Endothelial cell of umbilical vein (primary cell): ENCODE results near the gene TRIM16. TPM values are rescaled to one million over a fixed set of nuclear protein-coding genes. Genes with fewer than 3 reads are reported as not detected.

Experiments
- BruUV-seq: library from RNA; stranded (reverse); fragments of 400-500 nt; replicated peaks from 2 replicates; lab custom pipeline; 2021; lab: Mats Ljungman, UMichigan
- CTCF ChIA-PET: fragments of 300-600, 350-600 bp; sonication (Branson Sonifier 250); formaldehyde crosslinking; loops from one replicate; lab custom pipeline; 2021; ENCODE audit warnings: antibody characterized with exemption, inconsistent platforms; lab: Charles Lee
- POLR2A ChIA-PET: fragments of 300-600, 350-600 bp; sonication (Branson Sonifier 250); formaldehyde crosslinking; loops from one replicate; lab custom pipeline; 2021; ENCODE audit warnings: antibody characterized with exemption, inconsistent platforms; lab: Charles Lee
- DNase-seq: peaks from one replicate; pipeline ENCODE4 v3.0.0-alpha.2; 2011; ENCODE audit warnings: low read depth, low spot score
- FAIRE-seq: peaks from 2 replicates; lab custom pipeline; 2011; peaks lifted over from hg19 to GRCh38; lab: Jason Lieb, UNC
- H2AFZ ChIP-seq: 2 replicates; pipeline ENCODE4 v1.6.0; 2012; ENCODE audit warnings: low read depth, low read length, control low read depth, inconsistent platforms
- H3K27ac ChIP-seq: 2 replicates; pipeline ENCODE4 v1.5.1; 2011; ENCODE audit warnings: low read depth, mild to moderate bottlenecking, control low read depth, low read length, moderate library complexity; ENCODE audit not compliant: insufficient read depth
- H3K27me3 ChIP-seq, 2 experiments: 2 replicates each; pipeline versions ENCODE4 v1.6.0 to v1.6.1; 2011; ENCODE audit warnings: low read length in 2 of 2, mixed read lengths in 1 of 2; ENCODE audit not compliant: control insufficient read depth in 2 of 2, insufficient read depth in 2 of 2
- H3K36me3 ChIP-seq, 2 experiments: 2 replicates in 1 of 2; 3 replicates in 1 of 2; pipeline ENCODE4 v1.5.1; 2011; ENCODE audit warnings: low read length in 2 of 2, mild to moderate bottlenecking in 1 of 2, moderate library complexity in 1 of 2; ENCODE audit not compliant: control insufficient read depth in 2 of 2, insufficient read depth in 2 of 2; ENCODE audit errors: extremely low read depth in 1 of 2
- H3K4me1 ChIP-seq: 3 replicates; pipeline ENCODE4 v1.5.1; 2011; ENCODE audit warnings: mild to moderate bottlenecking, low read length; ENCODE audit not compliant: control insufficient read depth, insufficient read depth; ENCODE audit errors: extremely low read depth
- H3K4me2 ChIP-seq: 2 replicates; pipeline ENCODE4 v1.6.1; 2011; ENCODE audit warnings: low read length, control low read depth, mixed read lengths; ENCODE audit not compliant: insufficient read depth
- H3K4me3 ChIP-seq, 3 experiments: fragments of 200-600 bp in 1 of 3; sonication (generic), shearing (Covaris generic) in 1 of 3; replicated peaks in 1 of 3; 2 replicates each; pipeline ENCODE4 v1.5.1; 2011 to 2016; ENCODE audit warnings: control low read depth in 3 of 3, low read length in 3 of 3, mild to moderate bottlenecking in 2 of 3, inconsistent platforms in 1 of 3, low read depth in 1 of 3, moderate library complexity in 1 of 3; ENCODE audit not compliant: insufficient read depth in 1 of 3
- H3K79me2 ChIP-seq: 2 replicates; pipeline ENCODE4 v1.6.0; 2012; ENCODE audit warnings: low read length, inconsistent platforms; ENCODE audit not compliant: control insufficient read depth, insufficient read depth
- H3K9ac ChIP-seq: replicated peaks from 2 replicates; pipeline ENCODE3; 2011; ENCODE audit warnings: low read length, control low read depth; ENCODE audit not compliant: insufficient read depth; ENCODE audit errors: extremely low read depth
- H3K9me1 ChIP-seq: replicated peaks from 3 replicates; pipeline ENCODE4 v1.6.0; 2011; ENCODE audit warnings: mild to moderate bottlenecking, low read length; ENCODE audit not compliant: control insufficient read depth, insufficient read depth; ENCODE audit errors: extremely low read depth
- H3K9me3 ChIP-seq: replicated peaks from 2 replicates; pipeline ENCODE4 v1.5.1; 2012; ENCODE audit warnings: low read length, inconsistent platforms; ENCODE audit not compliant: control insufficient read depth, insufficient read depth
- H4K20me1 ChIP-seq: replicated peaks from 2 replicates; pipeline ENCODE3; 2011; ENCODE audit warnings: mild to moderate bottlenecking, low read length; ENCODE audit not compliant: control insufficient read depth, insufficient read depth; ENCODE audit errors: extremely low read depth
- CTCF ChIP-seq, 2 donors: IDR thresholded peaks; 1 replicate in 1 of 2; 2 replicates in 1 of 2; pipeline ENCODE4 v1.5.1; 2011; ENCODE audit warnings: low read length in 2 of 2, mild to moderate bottlenecking in 2 of 2, moderate library complexity in 2 of 2, control low read depth in 1 of 2, inconsistent platforms in 1 of 2, low read depth in 1 of 2; ENCODE audit not compliant: insufficient read depth in 1 of 2; ENCODE audit errors: extremely low read depth in 1 of 2
- EZH2 ChIP-seq: IDR thresholded peaks from 2 replicates; pipeline ENCODE4 v1.6.1; 2012; ENCODE audit warnings: borderline replicate concordance, low read depth, mild to moderate bottlenecking, moderate library complexity, low read length, inconsistent platforms; ENCODE audit not compliant: severe bottlenecking
- FOS ChIP-seq: IDR thresholded peaks from 2 replicates; pipeline ENCODE4 v1.6.1; 2011; ENCODE audit warnings: mild to moderate bottlenecking, low read length, moderate library complexity, borderline replicate concordance; ENCODE audit not compliant: insufficient read depth
- GATA2 ChIP-seq: IDR thresholded peaks from 2 replicates; pipeline ENCODE4 v1.7.0; 2011; ENCODE audit warnings: low read depth, mild to moderate bottlenecking, moderate library complexity, mixed read lengths, low read length; ENCODE audit not compliant: insufficient read length, insufficient read depth
- JUN ChIP-seq: IDR thresholded peaks from 2 replicates; pipeline ENCODE4 v1.6.1; 2011; ENCODE audit warnings: borderline replicate concordance, low read depth; ENCODE audit not compliant: insufficient read length, insufficient read depth
- MAX ChIP-seq: IDR thresholded peaks from 2 replicates; pipeline ENCODE4 v1.6.1; 2011; ENCODE audit not compliant: insufficient read depth, insufficient read length
- MYC ChIP-seq: IDR thresholded peaks from one replicate; pipeline ENCODE4 v1.6.1; 2011; ENCODE audit warnings: mild to moderate bottlenecking, low read depth, low read length
- POLR2A ChIP-seq: IDR thresholded peaks from 2 replicates; pipeline ENCODE4 v1.6.1; 2012; ENCODE audit warnings: low read depth, mild to moderate bottlenecking, control low read depth, low read length
- POLR2AphosphoS5 ChIP-seq: IDR thresholded peaks from 2 replicates; pipeline ENCODE4 v1.6.1; 2012; ENCODE audit warnings: low read depth, mild to moderate bottlenecking, control low read depth, low read length, moderate library complexity; ENCODE audit not compliant: insufficient read depth
- dilution Hi-C: fragments of 300-500 bp; cut with MboI; formaldehyde crosslinking; loops from one replicate; pipeline ENCODE4 v1.15.0; 2019; ENCODE audit warnings: low sequenced_read_pairs; ENCODE audit not compliant: extremely low pct_ligation_motif_present
- intact Hi-C: fragments of 100-400 bp; cut with micrococcal nuclease; formaldehyde crosslinking; loops from one replicate; pipeline ENCODE4 v1.10.0; 2022
- polyA plus RNA-seq, 4 experiments: library from polyadenylated mRNA; depleted of rRNA in 3 of 4; stranded (reverse) in 3 of 4; unstranded in 1 of 4; fragments of >200 nt; gene quantifications; 2 replicates each; pipeline versions ENCODE4 v1.2.1 to v1.2.3, GENCODE V29; 2011 to 2012; ENCODE audit warnings: missing spikeins in 1 of 4
- total RNA-seq: library from RNA; stranded (reverse); gene quantifications from 2 replicates; pipeline ENCODE4 v1.2.3, GENCODE V29; 2021

Gene TRIM16
- total and polyA plus RNA-seq, 2 donors (not counting 3 experiments of a cell fraction or from before 2014, with no cell fraction given) = 41.7 to 50.3 TPM

- Histone ChIP-seq H3K36me3 (no peaks in the 10 kb centered on the region), H2AFZ (no peak overlapping the region), H3K4me3 (no peak overlapping the region), H3K9me1 (no peaks in the 10 kb centered on the region), H3K9ac (no peak overlapping the region), H3K4me1 (peaks cover 9% of the 10 kb centered on the region), H3K27me3 (no peaks in the 10 kb centered on the region), H3K79me2 (no peaks in the 10 kb centered on the region), H3K9me3 (no peaks in the 10 kb centered on the region), H3K4me2 (no peak overlapping the region), H4K20me1 (no peaks in the 10 kb centered on the region), H3K27ac (no peak overlapping the region)
- FAIRE-seq = no peak
- POLR2A ChIA-PET = no interaction called here
- DNase-seq = no peak
- CTCF ChIA-PET = no interaction called here
- intact Hi-C loops (no loop called here), dilution Hi-C loops (no loop called here)
- no peak for TF ChIP-seq FOS
- no peak for TF ChIP-seq MYC
- no peak for TF ChIP-seq POLR2AphosphoS5
- TF ChIP-seq EZH2 = no peak
- TF ChIP-seq JUN = no peak
- no TSS peak for BruUV-seq
These were observed 20.9 kb downstream of the TRIM16 start for GRCh38 chr17:15663176-15663575.

- DNase-seq (no peak), FAIRE-seq (no peak)
- Histone ChIP-seq H3K9ac (no peak overlapping the region), H3K79me2 (no peaks in the 10 kb centered on the region), H3K9me1 (no peaks in the 10 kb centered on the region), H3K27me3 (no peaks in the 10 kb centered on the region), H2AFZ (no peak overlapping the region), H3K4me1 (peaks cover 9% of the 10 kb centered on the region), H3K27ac (no peak overlapping the region), H3K9me3 (no peaks in the 10 kb centered on the region), H3K36me3 (no peaks in the 10 kb centered on the region), H4K20me1 (no peaks in the 10 kb centered on the region), H3K4me2 (no peak overlapping the region), H3K4me3 (no peak overlapping the region)
- intact Hi-C loops (no loop called here), dilution Hi-C loops (no loop called here)
- no peak for TF ChIP-seq JUN
- TF ChIP-seq MAX = no peak
- no peak for TF ChIP-seq GATA2
- TF ChIP-seq CTCF (IDR thresholded peaks at IDR 0.05; ENCODE audit: extremely low read depth in 1 of 2, insufficient read depth in 1 of 2, low read depth in 1 of 2, low read length in 2 of 2) = no peak
- no peak for TF ChIP-seq POLR2AphosphoS5
- TF ChIP-seq FOS = no peak
- TF ChIP-seq MYC = no peak
- no peak for TF ChIP-seq POLR2A
- TF ChIP-seq EZH2 = no peak
- BruUV-seq = no TSS peak
- CTCF ChIA-PET = no interaction called here
- POLR2A ChIA-PET = no interaction called here
These were observed 21.4 kb downstream of the TRIM16 start for GRCh38 chr17:15662681-15663080.
